CD4-positive, alpha-beta T cell treated with Interleukin-17A for 1 hour (primary cell): ENCODE results near the gene COL27A1.
A peak's percentile ranks its signal among the peaks of the same experiment; 100 is the strongest.

Experiments
- DNase-seq: peaks from one replicate; pipeline ENCODE4 v3.0.0-alpha.2; 2020

The COL27A1 gene

GRCh38 chr9:114275246-114276004 is 120.1 kb downstream of the COL27A1 start:
- DNase-seq, result no peak

- DNase-seq, result no peak
Measured at GRCh38 chr9:114276908-114277821, 121.8 kb downstream of the COL27A1 start.

- DNase-seq, result no peak
Measured at GRCh38 chr9:114278356-114278755, 123.0 kb downstream of the COL27A1 start.

GRCh38 chr9:114278881-114279570 is 123.7 kb downstream of the COL27A1 start:
- no peak for DNase-seq

GRCh38 chr9:114279693-114280092 is 124.4 kb downstream of the COL27A1 start:
- no peak for DNase-seq

- DNase-seq, result no peak
Measured at GRCh38 chr9:114280636-114281472, 125.5 kb downstream of the COL27A1 start.

GRCh38 chr9:114281473-114282103 is 126.3 kb downstream of the COL27A1 start:
- DNase-seq, result no peak

GRCh38 chr9:114282104-114282485 is 126.8 kb downstream of the COL27A1 start:
- no peak for DNase-seq

GRCh38 chr9:114282507-114282906 is 127.2 kb downstream of the COL27A1 start:
- no peak for DNase-seq

GRCh38 chr9:114282926-114283325 is 127.6 kb downstream of the COL27A1 start:
- peak; percentile 10 for DNase-seq

GRCh38 chr9:114283551-114284111 is 128.3 kb downstream of the COL27A1 start:
- DNase-seq, result no peak

GRCh38 chr9:114284316-114285060 is 129.2 kb downstream of the COL27A1 start:
- no peak for DNase-seq

- no peak for DNase-seq
Measured at GRCh38 chr9:114285166-114285867, 130.0 kb downstream of the COL27A1 start.

GRCh38 chr9:114286146-114286679 is 130.9 kb downstream of the COL27A1 start:
- DNase-seq, result no peak

GRCh38 chr9:114287001-114287762 is 131.8 kb downstream of the COL27A1 start:
- no peak for DNase-seq

GRCh38 chr9:114287763-114288192 is 132.4 kb downstream of the COL27A1 start:
- DNase-seq, result no peak

- DNase-seq, result no peak
Measured at GRCh38 chr9:114288193-114289091, 133.1 kb downstream of the COL27A1 start.

- no peak for DNase-seq
Measured at GRCh38 chr9:114289106-114289505, 133.8 kb downstream of the COL27A1 start.
